SK-N-MC (cell line): ENCODE results near the gene ARSB.

Experiments used
- EZH2 ChIP-seq: fragments of 200-600 bp; sonication (generic); IDR thresholded peaks from one replicate; pipeline ENCODE4 v1.6.1; 2017; ENCODE audit warnings: antibody characterized with exemption
- POLR2AphosphoS5 ChIP-seq: IDR thresholded peaks from 2 replicates; pipeline ENCODE4 v1.6.1; 2012; ENCODE audit warnings: mild to moderate bottlenecking, low read depth, low read length, borderline replicate concordance

- TF ChIP-seq EZH2 (no peak), POLR2AphosphoS5 (no peak)
Observed at GRCh38 chr5:78779771-78780616, 205.1 kb downstream of the ARSB start.
